WTC11 (cell line): ENCODE measurements around the gene IST1. TPM values are rescaled to one million over a fixed set of nuclear protein-coding genes. Genes with fewer than 3 reads are reported as not detected.

Experiments used
- ATAC-seq: fragments of 200-7000 bp; cut with Tn5 transposase; 2 replicates; pipeline ENCODE4 v1.10.0; 2021; ENCODE audit warnings: mild to moderate bottlenecking, moderate library complexity
- CTCF ChIA-PET: fragments of 300-600 bp; sonication (Branson Sonifier 250); formaldehyde crosslinking; loops from one replicate; lab custom pipeline; 2021; ENCODE audit warnings: antibody characterized with exemption; lab: Charles Lee
- POLR2A ChIA-PET: fragments of 350-600 bp; sonication (Branson Sonifier 250); formaldehyde crosslinking; loops from one replicate; lab custom pipeline; 2021; ENCODE audit warnings: antibody characterized with exemption; lab: Charles Lee
- DNase-seq: peaks from one replicate; pipeline ENCODE4 v3.0.0; 2021; ENCODE audit warnings: low spot score
- H3K27ac Mint-ChIP-seq: 2 replicates; pipeline ENCODE4 v1.8.0; 2021; ENCODE audit warnings: mixed read lengths
- H3K27me3 Mint-ChIP-seq: 2 replicates; pipeline ENCODE4 v1.8.0; 2021; ENCODE audit warnings: low read depth, mild to moderate bottlenecking, moderate library complexity, mixed read lengths
- H3K36me3 Mint-ChIP-seq: 2 replicates; pipeline ENCODE4 v1.8.0; 2021; ENCODE audit warnings: mixed read lengths
- H3K4me1 Mint-ChIP-seq: 2 replicates; pipeline ENCODE4 v1.8.0; 2022; ENCODE audit warnings: mixed read lengths
- H3K4me3 Mint-ChIP-seq: 2 replicates; pipeline ENCODE4 v1.8.0; 2021; ENCODE audit warnings: mild to moderate bottlenecking, moderate library complexity, mixed read lengths
- H3K9me3 Mint-ChIP-seq: 2 replicates; pipeline ENCODE4 v1.8.0; 2021; ENCODE audit warnings: mixed read lengths
- CREM ChIP-seq: sonication (generic); formaldehyde crosslinking; IDR thresholded peaks from 2 replicates; pipeline ENCODE4 v1.8.1; 2022; ENCODE audit warnings: mild to moderate bottlenecking, missing genetic modification reagents, moderate library complexity
- ETV6 ChIP-seq: sonication (generic); formaldehyde crosslinking; IDR thresholded peaks from 2 replicates; pipeline ENCODE4 v1.8.1; 2022; ENCODE audit warnings: mild to moderate bottlenecking, missing genetic modification reagents
- FOXJ3 ChIP-seq: sonication (generic); formaldehyde crosslinking; IDR thresholded peaks from 2 replicates; pipeline ENCODE4 v1.9.0; 2021; ENCODE audit warnings: missing genetic modification reagents, mild to moderate bottlenecking, borderline replicate concordance
- FOXK1 ChIP-seq: sonication (generic); formaldehyde crosslinking; IDR thresholded peaks from 2 replicates; pipeline ENCODE4 v1.8.0; 2022; ENCODE audit warnings: mild to moderate bottlenecking, moderate library complexity, missing genetic modification reagents
- NFE2L1 ChIP-seq: sonication (generic); formaldehyde crosslinking; IDR thresholded peaks from 2 replicates; pipeline ENCODE4 v1.8.1; 2023; ENCODE audit warnings: missing genetic modification reagents
- SOX15 ChIP-seq: fragments of 250-450 bp; sonication (Bioruptor Pico); IDR thresholded peaks from 2 replicates; pipeline ENCODE4 v1.9.0; 2021; ENCODE audit warnings: mild to moderate bottlenecking
- SP1 ChIP-seq: sonication (generic); formaldehyde crosslinking; conservative IDR thresholded peaks from 2 replicates; pipeline ENCODE4 v1.8.1; 2022; ENCODE audit warnings: missing genetic modification reagents
- ZNF121 ChIP-seq: sonication (generic); formaldehyde crosslinking; IDR thresholded peaks from 2 replicates; pipeline ENCODE4 v1.8.0; 2023; ENCODE audit warnings: missing genetic modification reagents
- ZNF671 ChIP-seq: fragments of 250-450 bp; sonication (Bioruptor Pico); IDR thresholded peaks from 2 replicates; pipeline ENCODE4 v1.8.0; 2021; ENCODE audit warnings: mild to moderate bottlenecking
- total RNA-seq: library from RNA; stranded (reverse); gene quantifications from 3 replicates; pipeline ENCODE4 v1.2.3, GENCODE V29; 2021
- TF ChIP-seq, protein P1 (sequence below): sonication (generic); formaldehyde crosslinking; conservative IDR thresholded peaks from 2 replicates; pipeline ENCODE4 v1.8.1; 2023; ENCODE audit warnings: mild to moderate bottlenecking, low read depth, missing genetic modification reagents, moderate library complexity
- TF ChIP-seq, protein P2 (sequence below): fragments of 200-600 bp; IDR thresholded peaks from 2 replicates; pipeline ENCODE4 v1.8.0; 2022; ENCODE audit warnings: antibody characterized with exemption
- TF ChIP-seq, protein P3 (sequence below): sonication (generic); formaldehyde crosslinking; IDR thresholded peaks from 2 replicates; pipeline ENCODE4 v1.8.1; 2023; ENCODE audit warnings: mild to moderate bottlenecking, missing genetic modification reagents, moderate library complexity
- TF ChIP-seq, protein P4 (sequence below): sonication (generic); formaldehyde crosslinking; IDR thresholded peaks from 2 replicates; pipeline ENCODE4 v1.8.0; 2022; ENCODE audit warnings: mild to moderate bottlenecking, missing genetic modification reagents
- TF ChIP-seq, protein P5 (sequence below): sonication (generic); formaldehyde crosslinking; IDR thresholded peaks from 2 replicates; pipeline ENCODE4 v1.8.0; 2022; ENCODE audit warnings: mild to moderate bottlenecking, missing genetic modification reagents
- TF ChIP-seq, protein P6 (sequence below): fragments of 250-450 bp; sonication (Bioruptor Pico); IDR thresholded peaks from 2 replicates; pipeline ENCODE4 v1.8.0; 2021; ENCODE audit warnings: mild to moderate bottlenecking
- TF ChIP-seq, protein P7 (sequence below): fragments of 250-450 bp; sonication (Bioruptor Pico); IDR thresholded peaks from 2 replicates; pipeline ENCODE4 v1.9.0; 2021; ENCODE audit warnings: mild to moderate bottlenecking

Gene IST1
- total RNA-seq, 1 experiment from 2014 or later, result 272 TPM

DNA sequence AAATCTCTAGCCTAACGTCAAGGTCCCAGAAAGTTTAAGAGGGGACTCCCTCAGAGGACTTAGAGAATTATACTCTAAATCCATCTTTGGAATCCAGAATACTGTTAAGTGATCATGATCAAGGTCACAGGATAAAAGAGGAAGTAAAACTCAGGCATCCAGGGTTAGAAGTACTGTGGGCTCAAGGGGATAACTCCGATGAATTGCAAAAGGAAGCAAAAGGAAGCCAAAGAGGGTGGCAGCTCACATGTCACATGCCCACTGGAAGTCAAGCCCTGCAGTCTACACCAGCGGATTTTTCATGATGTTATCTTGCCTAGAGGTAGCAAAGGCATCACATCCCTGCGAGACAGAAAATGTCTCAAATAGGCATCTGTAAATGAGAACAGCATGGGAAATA lies 15.2 kb upstream of the IST1 start (continued):
- TF ChIP-seq, protein P1, sequence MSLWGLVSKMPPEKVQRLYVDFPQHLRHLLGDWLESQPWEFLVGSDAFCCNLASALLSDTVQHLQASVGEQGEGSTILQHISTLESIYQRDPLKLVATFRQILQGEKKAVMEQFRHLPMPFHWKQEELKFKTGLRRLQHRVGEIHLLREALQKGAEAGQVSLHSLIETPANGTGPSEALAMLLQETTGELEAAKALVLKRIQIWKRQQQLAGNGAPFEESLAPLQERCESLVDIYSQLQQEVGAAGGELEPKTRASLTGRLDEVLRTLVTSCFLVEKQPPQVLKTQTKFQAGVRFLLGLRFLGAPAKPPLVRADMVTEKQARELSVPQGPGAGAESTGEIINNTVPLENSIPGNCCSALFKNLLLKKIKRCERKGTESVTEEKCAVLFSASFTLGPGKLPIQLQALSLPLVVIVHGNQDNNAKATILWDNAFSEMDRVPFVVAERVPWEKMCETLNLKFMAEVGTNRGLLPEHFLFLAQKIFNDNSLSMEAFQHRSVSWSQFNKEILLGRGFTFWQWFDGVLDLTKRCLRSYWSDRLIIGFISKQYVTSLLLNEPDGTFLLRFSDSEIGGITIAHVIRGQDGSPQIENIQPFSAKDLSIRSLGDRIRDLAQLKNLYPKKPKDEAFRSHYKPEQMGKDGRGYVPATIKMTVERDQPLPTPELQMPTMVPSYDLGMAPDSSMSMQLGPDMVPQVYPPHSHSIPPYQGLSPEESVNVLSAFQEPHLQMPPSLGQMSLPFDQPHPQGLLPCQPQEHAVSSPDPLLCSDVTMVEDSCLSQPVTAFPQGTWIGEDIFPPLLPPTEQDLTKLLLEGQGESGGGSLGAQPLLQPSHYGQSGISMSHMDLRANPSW (CRISPR knock-in tag), result no peak
- no peak for TF ChIP-seq ETV6
- no peak for TF ChIP-seq NFE2L1 (CRISPR knock-in tag)
- TF ChIP-seq FOXK1 (CRISPR knock-in tag), result no peak

DNA sequence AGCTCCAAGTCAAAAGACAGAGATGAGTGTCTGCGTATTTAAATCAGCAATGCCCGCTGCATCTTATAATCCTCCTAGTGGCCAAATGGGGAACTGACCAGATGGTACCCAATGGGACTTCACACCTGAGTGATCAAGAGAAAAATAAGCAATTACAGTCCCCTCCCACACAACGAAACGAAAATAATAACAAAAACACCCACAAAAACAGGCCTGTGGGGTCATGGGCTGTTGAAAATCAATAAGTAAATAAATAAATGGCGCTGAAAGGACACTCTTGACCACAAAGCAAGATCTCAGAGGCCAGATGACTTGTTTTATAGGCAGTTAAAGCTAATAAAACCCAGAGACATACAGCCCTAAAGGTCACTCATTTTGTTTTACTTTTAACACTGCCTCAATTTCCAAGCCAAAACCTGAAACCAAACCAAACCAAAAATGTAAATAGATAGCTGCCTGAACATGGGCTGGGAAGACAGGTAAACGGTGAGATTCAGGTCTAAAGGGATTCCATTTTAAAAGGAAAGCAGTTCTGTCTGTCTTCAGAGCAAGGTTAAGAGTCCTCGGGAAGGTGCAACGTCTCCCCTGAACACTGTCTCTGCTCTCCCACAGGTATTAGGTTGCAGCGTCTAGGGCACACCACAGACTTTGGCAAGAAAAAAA lies 12.7 kb upstream of the IST1 start:
- POLR2A ChIA-PET, result interaction anchor here (1.1 to 3.2 kb wide), 4 partner anchors 12 to 74 kb away, joined by 3 to 17 read pairs (median 6); partner anchors contain the start of genes AP1G1 and IST1
- no peaks in the 10 kb centered on the region for H3K9me3 Mint-ChIP-seq

DNA sequence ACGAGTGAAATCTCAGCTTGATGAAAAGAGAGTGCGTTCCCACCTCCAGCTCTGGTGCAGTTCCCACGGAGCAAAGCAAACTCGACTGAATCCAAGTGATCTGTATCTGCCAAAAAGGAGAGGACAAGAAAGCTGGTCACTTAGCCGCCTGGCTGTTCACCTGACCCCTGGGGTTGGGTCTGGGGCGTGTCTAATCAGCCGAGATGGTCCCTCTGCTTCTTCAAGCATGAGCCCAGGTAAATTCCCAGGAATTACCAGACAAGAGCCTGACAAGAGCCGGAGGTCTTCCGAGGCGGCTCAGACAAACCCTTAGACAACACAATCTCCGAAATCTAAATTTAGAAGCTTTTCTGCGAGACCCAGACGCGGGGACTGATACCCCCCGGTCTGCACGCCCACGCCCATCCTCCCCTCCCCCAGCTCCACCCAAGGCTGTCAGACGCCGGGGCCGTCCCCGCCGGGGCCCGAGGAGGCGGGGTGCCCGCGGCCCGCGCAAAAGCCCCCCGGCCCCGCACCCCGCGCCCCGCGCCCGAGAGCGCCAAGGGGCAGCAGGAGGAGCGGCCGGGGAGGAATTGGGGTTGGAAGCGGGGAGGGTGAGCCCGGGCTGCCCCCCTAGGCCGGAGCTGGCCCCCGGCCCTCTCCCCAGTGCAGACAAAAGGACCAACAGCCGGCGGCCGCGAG lies 12.0 kb upstream of the IST1 start:
- peak; percentile 67 for DNase-seq
- CTCF ChIA-PET, result interaction anchor here (0.7 to 3.2 kb wide), 22 partner anchors 8 to 272 kb away, joined by 3 to 27 read pairs (median 5); partner anchors contain the start of genes AP1G1, DHX38, IST1 and TXNL4B

More for the DNA sequence above, 12.7 kb upstream of the IST1 start:
- H3K4me3 Mint-ChIP-seq, result peak overlapping the region; percentile 76
- peak overlapping the region; percentile 96 for H3K27ac Mint-ChIP-seq
- DNase-seq, result peak; percentile 71
- peak; percentile 9 for ATAC-seq
- no peaks in the 10 kb centered on the region for H3K27me3 Mint-ChIP-seq
- H3K4me1 Mint-ChIP-seq, result peaks cover 37% of the 10 kb centered on the region
- TF ChIP-seq SOX15, result no peak
- TF ChIP-seq, protein P2, sequence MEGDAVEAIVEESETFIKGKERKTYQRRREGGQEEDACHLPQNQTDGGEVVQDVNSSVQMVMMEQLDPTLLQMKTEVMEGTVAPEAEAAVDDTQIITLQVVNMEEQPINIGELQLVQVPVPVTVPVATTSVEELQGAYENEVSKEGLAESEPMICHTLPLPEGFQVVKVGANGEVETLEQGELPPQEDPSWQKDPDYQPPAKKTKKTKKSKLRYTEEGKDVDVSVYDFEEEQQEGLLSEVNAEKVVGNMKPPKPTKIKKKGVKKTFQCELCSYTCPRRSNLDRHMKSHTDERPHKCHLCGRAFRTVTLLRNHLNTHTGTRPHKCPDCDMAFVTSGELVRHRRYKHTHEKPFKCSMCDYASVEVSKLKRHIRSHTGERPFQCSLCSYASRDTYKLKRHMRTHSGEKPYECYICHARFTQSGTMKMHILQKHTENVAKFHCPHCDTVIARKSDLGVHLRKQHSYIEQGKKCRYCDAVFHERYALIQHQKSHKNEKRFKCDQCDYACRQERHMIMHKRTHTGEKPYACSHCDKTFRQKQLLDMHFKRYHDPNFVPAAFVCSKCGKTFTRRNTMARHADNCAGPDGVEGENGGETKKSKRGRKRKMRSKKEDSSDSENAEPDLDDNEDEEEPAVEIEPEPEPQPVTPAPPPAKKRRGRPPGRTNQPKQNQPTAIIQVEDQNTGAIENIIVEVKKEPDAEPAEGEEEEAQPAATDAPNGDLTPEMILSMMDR, result peak; percentile 83
- peaks cover 23% of the 10 kb centered on the region for H3K36me3 Mint-ChIP-seq
- CTCF ChIA-PET, result interaction anchor here (0.5 to 3.2 kb wide), 26 partner anchors 9 to 272 kb away, joined by 3 to 27 read pairs (median 4); partner anchors contain the start of genes DHX38, IST1 and TXNL4B

More for the DNA sequence above, 12.0 kb upstream of the IST1 start:
- peaks cover 37% of the 10 kb centered on the region for H3K4me1 Mint-ChIP-seq
- peak overlapping the region; percentile 96 for H3K27ac Mint-ChIP-seq
- TF ChIP-seq FOXJ3 (CRISPR knock-in tag), result no peak
- TF ChIP-seq ZNF121 (CRISPR knock-in tag), result no peak
- TF ChIP-seq, protein P3, sequence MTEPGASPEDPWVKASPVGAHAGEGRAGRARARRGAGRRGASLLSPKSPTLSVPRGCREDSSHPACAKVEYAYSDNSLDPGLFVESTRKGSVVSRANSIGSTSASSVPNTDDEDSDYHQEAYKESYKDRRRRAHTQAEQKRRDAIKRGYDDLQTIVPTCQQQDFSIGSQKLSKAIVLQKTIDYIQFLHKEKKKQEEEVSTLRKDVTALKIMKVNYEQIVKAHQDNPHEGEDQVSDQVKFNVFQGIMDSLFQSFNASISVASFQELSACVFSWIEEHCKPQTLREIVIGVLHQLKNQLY (CRISPR knock-in tag), result no peak
- TF ChIP-seq CREM (CRISPR knock-in tag), result no peak
- TF ChIP-seq ZNF671 (CRISPR knock-in tag), result no peak
- TF ChIP-seq, protein P4, sequence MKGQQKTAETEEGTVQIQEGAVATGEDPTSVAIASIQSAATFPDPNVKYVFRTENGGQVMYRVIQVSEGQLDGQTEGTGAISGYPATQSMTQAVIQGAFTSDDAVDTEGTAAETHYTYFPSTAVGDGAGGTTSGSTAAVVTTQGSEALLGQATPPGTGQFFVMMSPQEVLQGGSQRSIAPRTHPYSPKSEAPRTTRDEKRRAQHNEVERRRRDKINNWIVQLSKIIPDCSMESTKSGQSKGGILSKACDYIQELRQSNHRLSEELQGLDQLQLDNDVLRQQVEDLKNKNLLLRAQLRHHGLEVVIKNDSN, result no peak
- TF ChIP-seq, protein P5, sequence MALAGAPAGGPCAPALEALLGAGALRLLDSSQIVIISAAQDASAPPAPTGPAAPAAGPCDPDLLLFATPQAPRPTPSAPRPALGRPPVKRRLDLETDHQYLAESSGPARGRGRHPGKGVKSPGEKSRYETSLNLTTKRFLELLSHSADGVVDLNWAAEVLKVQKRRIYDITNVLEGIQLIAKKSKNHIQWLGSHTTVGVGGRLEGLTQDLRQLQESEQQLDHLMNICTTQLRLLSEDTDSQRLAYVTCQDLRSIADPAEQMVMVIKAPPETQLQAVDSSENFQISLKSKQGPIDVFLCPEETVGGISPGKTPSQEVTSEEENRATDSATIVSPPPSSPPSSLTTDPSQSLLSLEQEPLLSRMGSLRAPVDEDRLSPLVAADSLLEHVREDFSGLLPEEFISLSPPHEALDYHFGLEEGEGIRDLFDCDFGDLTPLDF (CRISPR knock-in tag), result no peak
- TF ChIP-seq, protein P6, sequence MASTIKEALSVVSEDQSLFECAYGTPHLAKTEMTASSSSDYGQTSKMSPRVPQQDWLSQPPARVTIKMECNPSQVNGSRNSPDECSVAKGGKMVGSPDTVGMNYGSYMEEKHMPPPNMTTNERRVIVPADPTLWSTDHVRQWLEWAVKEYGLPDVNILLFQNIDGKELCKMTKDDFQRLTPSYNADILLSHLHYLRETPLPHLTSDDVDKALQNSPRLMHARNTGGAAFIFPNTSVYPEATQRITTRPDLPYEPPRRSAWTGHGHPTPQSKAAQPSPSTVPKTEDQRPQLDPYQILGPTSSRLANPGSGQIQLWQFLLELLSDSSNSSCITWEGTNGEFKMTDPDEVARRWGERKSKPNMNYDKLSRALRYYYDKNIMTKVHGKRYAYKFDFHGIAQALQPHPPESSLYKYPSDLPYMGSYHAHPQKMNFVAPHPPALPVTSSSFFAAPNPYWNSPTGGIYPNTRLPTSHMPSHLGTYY (CRISPR knock-in tag), result no peak
- TF ChIP-seq, protein P7, sequence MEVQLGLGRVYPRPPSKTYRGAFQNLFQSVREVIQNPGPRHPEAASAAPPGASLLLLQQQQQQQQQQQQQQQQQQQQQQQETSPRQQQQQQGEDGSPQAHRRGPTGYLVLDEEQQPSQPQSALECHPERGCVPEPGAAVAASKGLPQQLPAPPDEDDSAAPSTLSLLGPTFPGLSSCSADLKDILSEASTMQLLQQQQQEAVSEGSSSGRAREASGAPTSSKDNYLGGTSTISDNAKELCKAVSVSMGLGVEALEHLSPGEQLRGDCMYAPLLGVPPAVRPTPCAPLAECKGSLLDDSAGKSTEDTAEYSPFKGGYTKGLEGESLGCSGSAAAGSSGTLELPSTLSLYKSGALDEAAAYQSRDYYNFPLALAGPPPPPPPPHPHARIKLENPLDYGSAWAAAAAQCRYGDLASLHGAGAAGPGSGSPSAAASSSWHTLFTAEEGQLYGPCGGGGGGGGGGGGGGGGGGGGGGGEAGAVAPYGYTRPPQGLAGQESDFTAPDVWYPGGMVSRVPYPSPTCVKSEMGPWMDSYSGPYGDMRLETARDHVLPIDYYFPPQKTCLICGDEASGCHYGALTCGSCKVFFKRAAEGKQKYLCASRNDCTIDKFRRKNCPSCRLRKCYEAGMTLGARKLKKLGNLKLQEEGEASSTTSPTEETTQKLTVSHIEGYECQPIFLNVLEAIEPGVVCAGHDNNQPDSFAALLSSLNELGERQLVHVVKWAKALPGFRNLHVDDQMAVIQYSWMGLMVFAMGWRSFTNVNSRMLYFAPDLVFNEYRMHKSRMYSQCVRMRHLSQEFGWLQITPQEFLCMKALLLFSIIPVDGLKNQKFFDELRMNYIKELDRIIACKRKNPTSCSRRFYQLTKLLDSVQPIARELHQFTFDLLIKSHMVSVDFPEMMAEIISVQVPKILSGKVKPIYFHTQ (CRISPR knock-in tag), result no peak
- TF ChIP-seq SP1 (CRISPR knock-in tag), result no peak
- peak overlapping the region; percentile 76 for H3K4me3 Mint-ChIP-seq
- POLR2A ChIA-PET, result interaction anchor here (0.8 to 3.2 kb wide), 5 partner anchors 11 to 75 kb away, joined by 3 to 17 read pairs (median 5); partner anchors contain the start of genes AP1G1 and IST1
- H3K27me3 Mint-ChIP-seq, result no peaks in the 10 kb centered on the region
- peak; percentile 31 for ATAC-seq
- H3K9me3 Mint-ChIP-seq, result no peaks in the 10 kb centered on the region
- peaks cover 21% of the 10 kb centered on the region for H3K36me3 Mint-ChIP-seq
